Activated T-cell treated with anti-CD3 and anti-CD28 coated beads, Interleukin-2, amount 50 U/mL, for 4 hours (primary cell): ENCODE measurements around the gene STAT2. TPM values are rescaled to one million over a fixed set of nuclear protein-coding genes. Genes with fewer than 3 reads are reported as not detected.
"Not testable (repeated sequence)": the region's sequence is repeated elsewhere in the genome, so short reads cannot be mapped to it uniquely, and the experiment has no call there.

Source experiments
- ATAC-seq, 2 donors: fragments of 200-7000 bp; cut with Tn5 transposase; one replicate each; pipeline ENCODE4 v1.10.0; 2021
- DNase-seq: peaks from one replicate; pipeline ENCODE4 v3.0.0-alpha.2; 2020
- H3K27me3 Mint-ChIP-seq: one replicate; pipeline ENCODE4 v1.8.0; 2021; ENCODE audit warnings: low read depth, mixed read lengths
- H3K36me3 Mint-ChIP-seq: one replicate; pipeline ENCODE4 v1.8.0; 2022; ENCODE audit warnings: mixed read lengths; ENCODE audit not compliant: insufficient read depth
- H3K4me1 Mint-ChIP-seq: one replicate; pipeline ENCODE4 v1.8.0; 2021; ENCODE audit warnings: low read depth, mixed read lengths
- H3K4me3 Mint-ChIP-seq: one replicate; pipeline ENCODE4 v1.8.0; 2021; ENCODE audit warnings: mild to moderate bottlenecking, moderate library complexity, mixed read lengths
- H3K9me3 Mint-ChIP-seq: one replicate; pipeline ENCODE4 v1.8.0; 2021; ENCODE audit warnings: mixed read lengths
- total RNA-seq, 3 donors: library from RNA; stranded (reverse); gene quantifications; one replicate each; pipeline ENCODE4 v1.2.1, GENCODE V29; 2021

The STAT2 gene
- 10 to 100 TPM; 35.8 to 55.5 (median 50.4) TPM for total RNA-seq

DNA sequence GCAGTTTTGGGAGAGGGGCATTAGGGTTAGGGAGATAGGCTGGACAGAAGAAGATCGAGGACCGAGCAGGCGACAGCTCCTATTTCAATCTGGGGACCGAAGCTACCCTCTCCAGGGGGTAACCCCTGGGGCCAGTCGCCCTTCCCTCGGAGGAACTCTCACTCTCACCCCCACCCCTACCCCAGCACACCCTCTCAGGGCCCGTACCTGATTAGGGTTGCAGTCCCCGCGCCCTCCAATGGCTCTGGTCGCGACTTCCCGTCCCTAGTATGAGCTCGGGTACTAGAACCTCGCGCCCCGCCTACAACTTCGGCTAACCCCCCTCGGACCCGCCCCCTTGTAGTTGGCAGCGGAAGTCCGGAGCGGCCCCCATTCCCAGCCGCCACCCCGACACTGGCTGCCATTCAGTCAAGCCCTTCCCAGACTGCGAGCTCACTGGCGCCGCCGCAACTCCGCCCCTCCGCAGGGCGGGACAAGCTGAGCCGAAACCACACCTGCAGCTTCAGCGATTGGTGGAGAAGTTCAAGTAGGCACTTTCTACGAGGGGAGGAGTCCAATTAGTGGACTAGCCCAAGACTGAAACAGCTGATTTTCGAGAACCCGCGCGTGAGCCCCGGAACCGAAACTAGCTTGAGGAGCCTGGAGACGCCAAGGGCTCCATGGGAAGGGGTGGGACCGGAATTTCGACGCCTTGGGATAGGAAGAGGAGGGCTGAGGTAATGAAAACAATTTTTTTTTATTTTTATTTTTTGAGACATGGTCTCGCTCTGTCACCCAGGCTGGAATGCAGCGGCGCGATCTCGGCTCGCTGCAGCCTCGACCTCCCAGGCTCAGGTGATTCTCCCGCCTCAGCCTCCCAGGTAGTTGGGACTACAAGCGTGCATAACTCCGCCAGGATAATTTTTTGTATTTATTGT, at the start of gene STAT2:
TSS of gene STAT2 (minus strand) at position 257 of the 917 bp plus-strand sequence. CDS start 3,536 bp downstream, outside the sequence.
- Mint-ChIP-seq H3K4me1 (peaks cover 26% of the 10 kb centered on the region), H3K9me3 (no peaks in the 10 kb centered on the region), H3K27me3 (no peaks in the 10 kb centered on the region), H3K36me3 (peaks cover 7% of the 10 kb centered on the region), H3K4me3 (peak within 1 kb of the TSS; percentile 87)
- ATAC-seq (peak; percentile 98 to 99), DNase-seq (peak; percentile 98)

DNA sequence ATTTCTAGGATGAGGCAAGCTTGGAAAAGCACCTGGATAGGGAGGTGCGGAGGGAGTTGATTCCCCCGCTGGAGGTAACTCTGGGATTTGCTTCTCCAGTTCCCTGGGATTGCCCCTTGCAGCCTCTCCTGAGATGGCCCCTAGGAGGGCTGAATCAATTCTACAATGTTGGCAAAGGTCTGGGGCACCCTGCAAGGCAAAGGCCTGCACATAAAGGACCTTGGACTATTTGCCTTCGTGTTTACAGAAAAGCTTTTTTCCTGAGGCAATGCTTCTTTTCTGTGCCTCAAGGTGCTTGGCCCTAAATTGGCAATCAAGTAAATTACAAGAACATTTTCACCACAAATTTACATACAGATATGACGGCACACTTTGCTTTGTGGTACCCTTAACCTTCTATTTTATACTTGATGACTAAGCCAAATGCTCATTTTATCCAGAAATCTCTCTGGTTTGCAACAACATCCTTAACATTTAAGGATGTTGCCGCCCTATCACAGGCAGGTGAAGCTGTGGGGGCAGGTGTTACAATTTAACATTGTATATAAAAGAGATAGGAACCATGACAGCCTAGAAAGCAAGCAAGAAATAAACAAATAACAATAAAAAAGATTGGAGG, 49.0 kb upstream of the STAT2 start:
- Mint-ChIP-seq H3K27me3 (no peaks in the 10 kb centered on the region), H3K4me1 (no peaks in the 10 kb centered on the region), H3K9me3 (no peaks in the 10 kb centered on the region), H3K4me3 (no peak overlapping the region), H3K36me3 (no peaks in the 10 kb centered on the region)
- ATAC-seq (no peak), DNase-seq (no peak)

DNA sequence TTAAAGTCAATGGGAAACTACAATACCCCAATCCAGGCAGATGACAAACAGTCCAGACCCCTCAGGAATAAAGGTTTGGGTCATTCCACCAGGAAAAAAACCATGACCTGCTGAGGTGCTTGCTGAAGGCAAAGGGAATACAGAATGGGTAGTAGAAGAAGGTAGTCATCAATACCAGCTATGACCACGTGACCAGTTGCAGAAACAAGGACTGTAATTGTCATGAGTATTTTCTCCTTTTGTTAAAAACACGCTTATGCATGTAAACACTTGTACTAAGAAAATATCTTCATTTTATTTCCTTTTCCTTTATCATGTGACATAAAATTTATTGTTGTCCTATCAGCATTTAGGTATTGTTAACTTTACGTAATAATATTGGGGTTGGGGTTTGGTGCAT, 44.3 kb upstream of the STAT2 start:
- not testable (repeated sequence) for H3K27me3 Mint-ChIP-seq, H3K4me1 Mint-ChIP-seq, H3K9me3 Mint-ChIP-seq, ATAC-seq, H3K4me3 Mint-ChIP-seq, H3K36me3 Mint-ChIP-seq, DNase-seq

DNA sequence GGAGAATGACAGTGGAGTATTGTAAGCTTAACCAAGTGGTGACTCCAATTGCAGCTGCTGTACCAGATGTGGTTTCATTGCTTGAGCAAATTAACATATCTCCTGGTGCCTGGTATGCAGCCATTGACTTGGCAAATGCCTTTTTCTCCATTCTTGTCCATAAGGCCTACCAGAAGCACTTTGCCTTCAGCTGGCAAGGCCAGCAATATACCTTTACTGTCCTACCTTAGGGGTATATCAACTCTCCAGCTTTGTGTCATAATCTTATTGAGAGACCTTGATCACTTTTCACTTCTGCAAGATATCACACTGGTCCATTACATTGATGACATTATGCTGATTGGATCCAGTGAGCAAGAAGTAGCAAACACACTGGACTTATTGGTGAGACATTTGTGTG, 41.7 kb upstream of the STAT2 start:
- not testable (repeated sequence) for H3K27me3 Mint-ChIP-seq, H3K4me1 Mint-ChIP-seq, ATAC-seq, DNase-seq, H3K36me3 Mint-ChIP-seq, H3K4me3 Mint-ChIP-seq
- peaks cover 16% of the 10 kb centered on the region for H3K9me3 Mint-ChIP-seq

DNA sequence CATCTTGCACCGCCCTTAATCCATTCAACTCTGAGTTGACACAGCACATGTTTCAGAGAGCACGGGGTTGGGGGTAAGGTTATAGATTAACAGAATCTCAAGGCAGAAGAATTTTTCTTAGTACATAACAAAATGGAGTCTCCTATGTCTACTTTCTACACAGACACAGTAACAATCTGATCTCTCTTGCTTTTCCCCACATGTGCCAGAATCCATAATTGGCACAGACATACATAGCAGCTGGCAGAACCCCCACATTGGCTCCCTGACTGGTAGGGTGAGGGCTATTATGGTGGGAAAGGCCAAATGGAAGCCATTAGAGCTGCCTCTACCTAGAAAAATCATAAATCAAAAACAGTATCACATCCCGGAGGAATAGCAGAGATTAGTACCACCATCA, 41.2 kb upstream of the STAT2 start:
- H3K9me3 Mint-ChIP-seq, result peaks cover 16% of the 10 kb centered on the region
- not testable (repeated sequence) for H3K4me1 Mint-ChIP-seq, ATAC-seq, DNase-seq, H3K4me3 Mint-ChIP-seq, H3K27me3 Mint-ChIP-seq, H3K36me3 Mint-ChIP-seq

DNA sequence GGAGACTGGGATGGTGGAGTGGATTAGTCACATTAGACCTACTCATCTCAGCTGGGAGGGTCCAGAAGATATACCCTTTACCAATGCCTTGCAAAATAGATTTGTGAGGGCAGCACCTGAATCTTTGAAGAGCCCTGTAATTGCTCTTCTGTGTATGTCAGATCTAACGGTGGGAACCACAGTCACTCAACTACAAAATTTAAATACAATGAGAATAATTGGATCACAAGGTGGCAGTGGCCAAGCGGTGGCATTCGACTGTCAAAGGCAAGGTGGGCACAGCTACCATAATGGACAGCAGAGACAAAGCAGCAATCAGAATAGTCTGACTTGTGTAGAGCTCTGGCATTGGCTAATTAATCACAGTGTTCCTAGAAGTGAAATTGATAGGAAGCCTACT, 39.6 kb upstream of the STAT2 start:
- H3K9me3 Mint-ChIP-seq, result peaks cover 16% of the 10 kb centered on the region
- H3K36me3 Mint-ChIP-seq, ATAC-seq, H3K4me3 Mint-ChIP-seq, H3K4me1 Mint-ChIP-seq, H3K27me3 Mint-ChIP-seq, DNase-seq: not testable (repeated sequence)

DNA sequence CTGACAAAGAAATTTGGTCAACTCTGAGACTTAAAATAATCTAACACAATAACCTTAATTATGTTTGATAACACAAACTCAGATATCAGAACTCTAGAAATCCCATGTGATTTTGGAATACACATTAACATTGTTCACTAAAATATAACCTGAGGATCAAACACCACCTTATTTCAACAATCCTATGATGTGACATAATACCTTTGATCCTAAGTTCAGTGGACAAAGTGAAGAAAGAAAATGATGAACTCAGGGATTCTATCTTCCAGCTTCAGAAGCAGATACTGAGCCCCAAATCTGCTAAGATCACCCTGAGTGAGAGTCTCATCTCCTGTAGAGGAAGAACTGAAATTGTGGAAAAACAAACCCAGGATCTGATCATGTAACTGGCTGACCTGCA, 38.4 kb upstream of the STAT2 start:
- Mint-ChIP-seq H3K27me3 (no peaks in the 10 kb centered on the region), H3K4me1 (no peaks in the 10 kb centered on the region), H3K9me3 (peaks cover 16% of the 10 kb centered on the region), H3K36me3 (no peaks in the 10 kb centered on the region), H3K4me3 (no peak overlapping the region)
- DNase-seq (no peak), ATAC-seq (no peak)

DNA sequence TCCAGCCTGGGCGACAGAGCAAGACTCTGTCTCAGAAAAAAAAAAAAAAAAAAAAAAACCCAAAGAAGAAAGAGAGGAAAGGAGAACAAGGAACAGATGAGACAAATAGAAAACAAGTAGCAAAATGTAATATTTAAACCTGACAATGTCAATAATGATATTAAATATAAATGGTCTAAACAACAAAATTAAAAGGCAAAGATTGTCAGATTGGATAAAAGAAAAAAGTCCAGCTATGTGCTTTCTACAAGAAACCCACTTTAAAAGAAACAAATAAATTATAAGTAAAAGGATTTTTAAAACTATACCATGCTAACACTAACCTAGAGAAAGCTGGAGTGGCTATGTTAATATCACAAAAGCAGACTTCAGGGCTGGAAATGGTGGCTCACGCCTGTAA, 32.4 kb upstream of the STAT2 start:
- Mint-ChIP-seq H3K9me3 (no peaks in the 10 kb centered on the region), H3K4me1 (no peaks in the 10 kb centered on the region), H3K27me3 (no peaks in the 10 kb centered on the region), H3K4me3 (no peak overlapping the region), H3K36me3 (no peaks in the 10 kb centered on the region)
- DNase-seq (no peak), ATAC-seq (no peak)

DNA sequence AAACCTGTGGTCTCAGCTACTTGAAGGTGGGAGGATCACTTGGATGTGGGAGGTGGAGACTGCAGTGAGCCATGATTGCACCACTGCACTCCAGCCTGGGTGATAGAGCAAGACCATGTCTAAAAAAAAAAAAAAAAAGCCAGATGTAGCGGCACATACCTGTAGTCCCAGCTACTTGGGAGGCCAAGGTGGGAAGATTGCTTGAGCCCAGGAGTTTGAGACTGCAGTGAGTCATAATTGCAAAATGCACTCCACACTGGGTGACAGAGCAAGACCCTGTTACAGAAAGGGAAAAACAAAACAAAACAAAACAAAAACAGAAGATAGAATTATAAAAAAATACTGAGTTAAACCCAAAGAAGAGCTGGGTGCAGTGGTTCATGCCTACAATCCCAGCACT, 31.8 kb upstream of the STAT2 start:
- Mint-ChIP-seq H3K4me1 (no peaks in the 10 kb centered on the region), H3K9me3 (no peaks in the 10 kb centered on the region), H3K36me3 (no peaks in the 10 kb centered on the region), H3K4me3 (no peak overlapping the region), H3K27me3 (no peaks in the 10 kb centered on the region)
- no peak for DNase-seq
- ATAC-seq, result no peak

DNA sequence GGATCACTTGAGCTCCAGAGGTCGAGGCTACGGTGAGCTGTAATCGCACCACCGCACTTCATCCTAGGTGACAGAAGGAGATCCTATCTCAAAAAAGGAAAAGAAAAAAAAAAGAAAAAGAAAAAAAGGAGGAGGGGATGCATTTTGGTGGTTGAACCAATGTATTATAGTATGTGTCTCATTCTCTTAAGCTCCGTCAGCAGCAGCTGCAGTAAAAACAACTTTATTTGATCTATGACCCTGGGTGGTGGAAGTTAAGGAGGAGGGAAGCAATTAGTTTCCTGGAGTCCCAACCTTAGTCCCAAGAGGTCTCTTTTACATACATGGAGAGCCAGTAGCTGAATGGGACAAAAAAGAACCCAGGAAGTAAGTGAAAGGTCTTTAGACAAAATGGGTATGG, 29.5 kb upstream of the STAT2 start:
- H3K4me1 Mint-ChIP-seq, result no peaks in the 10 kb centered on the region
- H3K27me3 Mint-ChIP-seq, result no peaks in the 10 kb centered on the region
- no peaks in the 10 kb centered on the region for H3K36me3 Mint-ChIP-seq
- ATAC-seq (no peak), DNase-seq (no peak)
- no peaks in the 10 kb centered on the region for H3K9me3 Mint-ChIP-seq
- no peak overlapping the region for H3K4me3 Mint-ChIP-seq

DNA sequence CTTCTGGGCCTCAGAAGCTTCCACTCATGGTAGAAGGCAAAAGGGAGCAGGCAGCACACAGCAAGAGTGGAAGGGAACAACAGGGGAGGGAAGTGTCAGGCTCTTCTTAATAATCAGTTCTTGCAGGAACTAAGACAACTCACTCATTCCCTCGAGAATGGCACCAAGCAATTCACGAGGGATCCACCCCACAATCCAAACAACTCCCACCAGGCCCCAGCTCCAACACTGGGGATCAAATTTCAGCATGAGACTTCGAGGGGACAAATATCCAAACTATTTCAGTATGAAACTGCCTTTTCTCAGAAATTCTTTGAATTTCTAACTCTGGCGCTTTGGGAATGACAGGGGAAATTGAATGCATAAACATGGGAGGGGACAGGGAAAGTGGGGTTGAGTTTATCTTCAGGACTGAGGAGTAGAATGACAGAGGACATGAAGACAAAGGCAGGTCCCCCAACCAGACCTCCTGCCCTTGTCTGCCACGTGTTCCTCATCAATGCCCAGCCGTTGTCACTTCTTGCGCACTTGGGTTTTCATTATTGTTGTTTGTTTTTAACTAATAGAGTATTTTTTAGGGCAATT, 27.3 kb upstream of the STAT2 start:
- ATAC-seq, result no peak
- Mint-ChIP-seq H3K36me3 (no peaks in the 10 kb centered on the region), H3K4me3 (no peak overlapping the region), H3K4me1 (no peaks in the 10 kb centered on the region), H3K27me3 (no peaks in the 10 kb centered on the region), H3K9me3 (no peaks in the 10 kb centered on the region)
- no peak for DNase-seq

DNA sequence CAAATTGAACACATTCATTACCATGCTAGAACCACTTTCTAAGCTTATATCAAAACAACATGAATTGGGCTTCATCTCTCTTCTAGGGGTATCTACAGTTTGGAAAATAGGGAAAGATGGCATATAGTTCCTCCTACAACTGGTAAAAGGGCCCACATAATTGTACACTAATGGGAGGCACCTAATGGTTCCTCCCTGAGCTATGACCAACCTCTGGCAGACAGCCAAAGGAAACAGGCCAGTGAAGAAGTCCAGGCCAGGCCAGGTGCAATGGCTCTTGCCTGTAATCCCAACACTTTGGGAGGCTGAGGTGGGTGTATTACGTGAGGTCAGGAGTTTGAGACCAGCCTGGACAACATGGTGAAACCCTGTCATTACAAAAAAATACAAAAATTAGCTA, 26.0 kb upstream of the STAT2 start:
- no peaks in the 10 kb centered on the region for H3K27me3 Mint-ChIP-seq
- H3K4me3 Mint-ChIP-seq, result no peak overlapping the region
- no peaks in the 10 kb centered on the region for H3K4me1 Mint-ChIP-seq
- H3K9me3 Mint-ChIP-seq, result no peaks in the 10 kb centered on the region
- no peak for DNase-seq
- H3K36me3 Mint-ChIP-seq, result no peaks in the 10 kb centered on the region
- ATAC-seq, result no peak

DNA sequence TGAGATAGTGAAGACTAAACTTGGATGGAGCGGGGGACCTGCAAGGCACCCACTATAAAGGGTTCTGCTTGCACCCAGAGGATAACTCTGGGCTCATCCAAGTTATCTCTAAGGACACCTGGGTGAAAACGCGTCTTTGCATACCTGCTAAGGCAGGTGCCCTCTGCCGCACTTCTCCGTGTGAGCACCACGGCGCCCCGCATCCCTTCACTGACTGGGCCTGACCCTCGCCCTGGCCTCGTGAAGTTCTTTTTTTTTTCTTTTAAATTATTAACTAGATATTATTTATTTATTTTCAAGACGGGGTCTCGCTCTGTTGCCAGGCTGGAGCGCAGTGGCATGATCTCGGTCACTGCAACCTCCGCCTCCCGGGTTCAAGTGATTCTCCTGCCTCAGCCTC, 22.7 kb upstream of the STAT2 start:
- Mint-ChIP-seq H3K4me1 (no peaks in the 10 kb centered on the region), H3K4me3 (no peak overlapping the region), H3K9me3 (no peaks in the 10 kb centered on the region), H3K36me3 (no peaks in the 10 kb centered on the region), H3K27me3 (no peaks in the 10 kb centered on the region)
- ATAC-seq (no peak), DNase-seq (no peak)

DNA sequence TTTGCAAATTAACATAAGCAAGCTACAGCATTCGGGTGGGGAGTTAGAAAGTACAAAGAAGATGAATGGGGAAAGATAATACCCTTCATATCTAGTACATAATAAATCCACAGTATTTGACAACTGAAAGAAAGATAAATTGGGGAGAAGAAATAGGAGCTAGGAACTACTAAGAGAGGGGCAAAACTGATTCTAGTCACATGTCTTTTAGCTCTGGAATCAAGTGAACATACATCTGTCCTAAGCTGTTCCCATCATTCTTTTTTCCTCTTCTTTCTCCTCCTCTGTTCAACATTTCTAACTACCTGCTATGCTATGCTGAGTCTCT, 18.0 kb upstream of the STAT2 start:
- H3K27me3 Mint-ChIP-seq, result no peaks in the 10 kb centered on the region
- peaks cover 6% of the 10 kb centered on the region for H3K9me3 Mint-ChIP-seq
- ATAC-seq (no peak), DNase-seq (no peak)
- H3K4me3 Mint-ChIP-seq, result no peak overlapping the region
- H3K4me1 Mint-ChIP-seq, result no peaks in the 10 kb centered on the region
- peaks cover 2% of the 10 kb centered on the region for H3K36me3 Mint-ChIP-seq
